HG02943 (cell line): ENCODE measurements around the gene CRYZL1.
A peak's percentile ranks its signal among the peaks of the same experiment; 100 is the strongest.
"Not testable (repeated sequence)": the region's sequence is repeated elsewhere in the genome, so short reads cannot be mapped to it uniquely, and the experiment has no call there.

Source experiments
- ATAC-seq: cut with Tn5 transposase; IDR thresholded peaks from one replicate; pipeline ENCODE4 v1.9.1; 2021; ENCODE audit warnings: mild to moderate bottlenecking, low read depth, moderate library complexity; ENCODE audit not compliant: unreplicated experiment

The CRYZL1 gene

GRCh38 chr21:33641352-33642026 is at the start of gene CRYZL1:
Gene CRYZL1 (minus strand): TSS chr21:33641741. CDS start chr21:33631551, 10,190 bp downstream.
- ATAC-seq, result peak; percentile 87

- no peak for ATAC-seq
These were observed 49.3 kb upstream of the CRYZL1 start for GRCh38 chr21:33690874-33691273.

DNA sequence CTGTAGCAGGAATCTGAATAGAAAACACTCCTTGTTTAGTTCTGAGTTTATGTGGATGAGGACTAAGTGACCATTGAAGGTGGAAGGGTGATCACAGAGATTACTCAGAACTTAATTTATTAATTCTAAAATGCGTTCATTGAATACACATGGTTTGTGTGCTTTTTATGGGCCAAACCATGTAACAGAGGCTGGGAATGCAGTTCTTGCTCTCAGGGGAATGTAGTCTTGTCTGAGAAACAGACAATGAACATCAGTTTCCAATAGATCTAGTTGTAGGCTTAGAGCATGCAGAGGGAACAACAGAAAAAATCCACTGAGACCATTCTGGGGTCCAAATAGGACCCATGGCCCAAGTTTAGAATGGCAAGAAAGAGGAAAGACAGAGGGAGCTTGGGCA is 46.8 kb upstream of the CRYZL1 start:
- ATAC-seq, result no peak

GRCh38 chr21:33687634-33688033 is 46.1 kb upstream of the CRYZL1 start:
- no peak for ATAC-seq

- ATAC-seq, result no peak
These were observed 44.8 kb upstream of the CRYZL1 start for GRCh38 chr21:33686386-33686785.

GRCh38 chr21:33685613-33686197 is 44.2 kb upstream of the CRYZL1 start:
- ATAC-seq, result no peak

GRCh38 chr21:33684923-33685560 is 43.5 kb upstream of the CRYZL1 start:
- ATAC-seq, result no peak

DNA sequence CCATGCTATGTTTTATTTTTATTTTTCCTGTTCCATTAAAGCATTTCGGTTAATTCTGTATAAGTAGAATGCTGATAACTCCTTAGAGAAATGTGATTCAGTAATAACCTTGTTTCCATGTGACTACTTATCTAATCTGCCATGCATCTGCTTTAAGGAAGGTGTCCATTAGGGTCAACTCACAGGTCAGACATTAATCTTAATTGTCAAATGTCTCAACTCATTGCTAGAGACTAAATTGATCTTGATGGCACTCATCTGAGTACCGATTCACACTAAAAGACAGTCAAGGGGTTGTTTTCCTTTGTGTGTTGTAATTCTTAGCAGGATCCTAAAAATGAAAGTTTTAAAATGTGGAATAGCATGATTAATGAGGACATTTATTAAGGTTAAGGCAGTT is 42.5 kb upstream of the CRYZL1 start:
- ATAC-seq, result no peak

DNA sequence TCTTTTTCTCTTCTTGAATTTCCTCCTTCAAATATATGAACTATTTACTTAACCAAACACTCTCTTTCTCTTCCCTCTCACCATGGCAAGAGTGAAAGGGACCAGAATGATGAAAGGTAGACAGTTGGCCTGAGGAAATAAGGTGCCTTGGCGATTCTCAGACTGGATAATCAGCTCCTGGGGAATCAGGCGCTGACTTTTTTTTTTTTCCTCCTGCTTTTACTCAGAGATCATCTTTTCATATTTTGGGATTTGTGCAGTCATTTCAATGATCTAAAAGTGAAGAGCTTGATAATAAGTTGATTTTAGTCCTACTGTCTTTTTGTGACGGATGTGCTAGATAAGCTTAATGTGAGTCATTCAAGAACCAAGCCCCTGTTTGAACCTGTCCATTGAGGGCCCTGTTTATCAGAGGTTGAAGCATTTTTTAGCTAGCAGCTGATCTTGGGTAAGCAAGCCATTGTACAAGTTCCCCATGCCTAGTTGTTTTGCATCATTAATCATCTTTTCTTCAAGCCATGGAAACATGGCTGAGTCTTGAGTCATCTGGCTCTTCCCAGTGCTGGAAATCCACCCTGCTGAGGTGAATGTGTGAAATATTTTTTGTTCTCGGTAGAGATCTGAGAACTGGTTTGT is 41.6 kb upstream of the CRYZL1 start:
- ATAC-seq, result no peak

- ATAC-seq, result no peak
These were observed 39.3 kb upstream of the CRYZL1 start for GRCh38 chr21:33680870-33681269.

GRCh38 chr21:33677450-33677849 is 35.9 kb upstream of the CRYZL1 start:
- no peak for ATAC-seq

GRCh38 chr21:33676666-33677065 is 35.1 kb upstream of the CRYZL1 start:
- ATAC-seq, result not testable (repeated sequence)

DNA sequence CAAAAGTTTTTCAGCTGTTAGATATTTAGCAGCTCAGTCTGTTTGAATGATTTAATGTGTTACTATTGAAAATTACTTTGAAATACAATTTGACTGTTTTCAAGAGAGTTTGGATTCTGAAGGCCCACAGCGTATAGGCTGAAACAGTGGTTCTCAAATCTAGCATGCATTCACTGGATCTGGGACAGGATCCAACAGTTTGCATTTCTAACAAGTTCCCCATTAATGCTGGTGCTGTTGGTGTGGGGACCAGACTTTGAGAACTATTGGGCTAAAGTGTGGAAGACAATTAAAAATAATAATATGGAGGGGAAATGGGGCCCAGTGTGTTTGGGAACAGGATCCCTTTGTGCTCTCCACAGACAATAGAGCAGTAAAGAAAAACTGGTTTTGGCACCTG is 32.7 kb upstream of the CRYZL1 start:
- ATAC-seq, result no peak

DNA sequence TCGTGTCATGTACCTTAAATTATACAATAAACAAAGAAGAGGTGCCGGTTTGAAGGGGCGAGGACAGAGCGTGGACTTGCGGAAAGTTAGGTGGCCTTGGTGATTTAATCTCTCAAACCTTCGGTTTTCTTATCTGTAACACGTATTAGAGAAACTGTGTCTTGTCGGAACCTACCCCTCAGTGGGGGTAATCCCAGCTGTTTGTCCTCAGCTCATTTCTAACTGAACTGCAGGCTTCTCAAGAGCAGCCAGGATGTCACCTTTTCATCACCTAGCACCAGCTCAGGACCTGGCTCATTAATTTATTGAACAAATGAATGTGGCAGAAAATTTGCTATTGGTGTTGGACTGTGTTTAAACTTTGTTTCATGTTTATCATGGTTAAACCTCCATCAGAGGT is 31.9 kb upstream of the CRYZL1 start:
- ATAC-seq, result no peak

DNA sequence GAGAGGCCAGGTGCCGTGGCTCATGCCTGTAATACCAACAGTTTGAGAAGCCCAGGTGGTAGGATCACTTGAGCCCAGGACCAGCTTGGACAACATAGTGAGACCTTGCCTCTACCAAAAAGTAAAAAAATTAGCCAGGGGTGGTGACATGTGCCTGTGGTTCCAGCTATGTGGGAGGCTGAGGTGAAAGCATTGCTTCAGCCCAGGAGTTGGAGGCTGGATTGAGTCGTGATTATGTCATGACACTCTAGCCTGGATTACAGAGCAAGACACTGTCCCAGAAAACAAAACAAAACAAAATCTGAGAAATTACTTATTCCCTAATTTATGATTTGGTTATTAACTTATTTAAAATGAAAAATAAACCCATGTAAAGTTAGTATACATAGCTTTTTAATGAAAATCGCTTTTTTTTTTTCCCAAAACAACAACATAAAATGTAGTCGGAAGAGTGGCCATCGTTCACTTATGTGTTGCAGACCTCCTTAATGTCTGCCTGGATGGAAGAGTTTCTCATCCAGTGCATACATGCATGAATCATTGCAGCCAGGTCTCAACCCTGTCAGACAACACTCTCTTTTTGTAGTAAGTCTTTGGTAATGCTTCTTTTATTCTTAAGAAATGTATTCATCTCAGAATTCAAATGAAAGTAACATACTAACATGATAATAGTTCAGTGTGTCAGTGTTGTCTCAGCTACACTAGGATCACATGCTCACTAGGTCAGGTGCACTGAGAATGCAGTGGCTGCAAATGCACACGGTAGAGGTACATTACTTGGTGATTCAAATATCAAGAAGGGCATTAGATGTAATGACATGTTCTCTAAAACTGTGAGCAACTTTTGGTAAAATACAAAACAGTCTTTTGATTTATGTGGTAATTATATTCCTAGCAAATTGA is 28.8 kb upstream of the CRYZL1 start:
- no peak for ATAC-seq

- no peak for ATAC-seq
These were observed 27.1 kb upstream of the CRYZL1 start for GRCh38 chr21:33668620-33669019.

DNA sequence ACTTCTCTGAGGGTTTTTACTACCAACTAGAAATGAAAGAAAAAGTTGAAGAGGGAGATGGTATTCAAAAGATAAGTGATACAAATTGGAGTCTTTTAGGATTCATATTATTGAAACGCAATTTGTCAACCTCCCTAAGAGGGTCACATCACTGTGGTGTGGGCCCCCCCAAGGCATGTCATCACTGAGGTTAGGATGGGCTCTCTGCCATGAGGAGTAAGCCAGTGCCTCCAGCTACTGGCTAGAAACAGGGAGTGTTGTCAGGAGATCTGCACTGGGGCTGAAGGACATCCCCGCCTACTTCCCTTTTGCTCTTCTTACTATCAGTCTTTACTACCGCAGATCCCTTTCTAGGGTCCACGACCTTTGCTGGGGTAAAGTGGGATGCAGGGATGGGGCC is 26.6 kb upstream of the CRYZL1 start:
- ATAC-seq, result no peak

GRCh38 chr21:33667636-33668035 is 26.1 kb upstream of the CRYZL1 start:
- ATAC-seq, result no peak

DNA sequence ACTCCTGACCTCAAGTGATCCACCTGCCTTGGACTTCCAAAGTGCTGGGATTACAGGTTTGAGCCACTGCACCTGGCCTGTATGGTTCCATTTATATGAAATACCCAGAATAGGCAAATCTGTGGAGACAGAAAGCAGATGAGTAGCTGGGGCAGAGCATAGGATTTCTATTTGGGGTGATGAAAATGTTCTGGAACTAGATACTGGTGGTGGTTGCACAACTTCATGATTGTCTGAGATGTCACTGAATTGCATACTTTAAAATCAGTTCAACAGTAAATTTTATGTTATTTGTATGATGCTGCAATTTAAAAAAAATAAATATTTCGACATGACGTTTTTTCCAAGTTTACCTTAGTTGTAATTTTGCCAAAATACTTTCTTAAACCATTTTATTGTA is 24.6 kb upstream of the CRYZL1 start:
- no peak for ATAC-seq

- ATAC-seq, result no peak
These were observed 22.6 kb upstream of the CRYZL1 start for GRCh38 chr21:33664135-33664534.

GRCh38 chr21:33663241-33663640 is 21.7 kb upstream of the CRYZL1 start:
- ATAC-seq, result no peak
